IMR-90 (cell line): Measurements from ENCODE around the gene PABPN1. TPM values are rescaled to one million over a fixed set of nuclear protein-coding genes. Genes with fewer than 3 reads are reported as not detected.

Experiments used
- ATAC-seq: fragments of 200-7000 bp; cut with Tn5 transposase; 2 replicates; pipeline ENCODE4 v1.9.1; 2020; ENCODE audit warnings: low read depth, mild to moderate bottlenecking, moderate library complexity
- BruUV-seq: library from RNA; stranded (reverse); fragments of 400-500 nt; replicated peaks from 2 replicates; lab custom pipeline; 2021; lab: Mats Ljungman, UMichigan
- CTCF ChIA-PET: fragments of 300-600 bp; formaldehyde crosslinking; extraction: SDS; loops from one replicate; lab custom pipeline; 2021; ENCODE audit warnings: antibody characterized with exemption; lab: Yijun Ruan, JAX
- POLR2A ChIA-PET: fragments of 300-600 bp; sonication (Branson Sonifier 250); formaldehyde crosslinking; loops from one replicate; lab custom pipeline; 2022; ENCODE audit warnings: antibody characterized with exemption; ENCODE audit not compliant: unreplicated experiment; lab: Charles Lee
- DNase-seq: peaks from one replicate; pipeline ENCODE4 v3.0.0; 2013
- H2AFZ ChIP-seq: replicated peaks from 2 replicates; pipeline ENCODE3; 2013; ENCODE audit warnings: low read length, mild to moderate bottlenecking; ENCODE audit not compliant: poor library complexity
- H2AK5ac ChIP-seq: 2 replicates; pipeline ENCODE4 v1.6.1; 2013; ENCODE audit warnings: low read depth, low read length, inconsistent platforms
- H2AK9ac ChIP-seq: replicated peaks from 2 replicates; pipeline ENCODE3; 2013; ENCODE audit warnings: mild to moderate bottlenecking, low read depth, low read length, moderate library complexity; ENCODE audit not compliant: poor library complexity
- H2BK120ac ChIP-seq: 2 replicates; pipeline ENCODE4 v1.6.1; 2013; ENCODE audit warnings: low read depth, low read length, inconsistent platforms
- H2BK15ac ChIP-seq: 3 replicates; pipeline ENCODE4 v1.6.1; 2013; ENCODE audit warnings: low read depth, low read length, inconsistent platforms
- H2BK20ac ChIP-seq: 2 replicates; pipeline ENCODE4 v1.6.1; 2013; ENCODE audit warnings: low read depth, mild to moderate bottlenecking, inconsistent platforms, low read length, moderate library complexity
- H2BK5ac ChIP-seq: 2 replicates; pipeline ENCODE4 v1.6.1; 2013; ENCODE audit warnings: mild to moderate bottlenecking, low read depth, low read length, inconsistent platforms; ENCODE audit not compliant: poor library complexity, severe bottlenecking
- H3K14ac ChIP-seq: replicated peaks from 2 replicates; pipeline ENCODE4 v1.6.1; 2013; ENCODE audit warnings: low read depth, low read length, inconsistent platforms
- H3K18ac ChIP-seq: 2 replicates; pipeline ENCODE4 v1.6.1; 2013; ENCODE audit warnings: low read depth, low read length, control low read depth
- H3K23ac ChIP-seq: 2 replicates; pipeline ENCODE4 v1.6.1; 2013; ENCODE audit warnings: low read depth, low read length, inconsistent platforms
- H3K27ac ChIP-seq: 2 replicates; pipeline ENCODE4 v1.5.1; 2013; ENCODE audit warnings: mild to moderate bottlenecking, control low read depth, low read length; ENCODE audit not compliant: insufficient read depth
- H3K27me3 ChIP-seq: 2 replicates; pipeline ENCODE4 v1.6.1; 2013; ENCODE audit warnings: low read length; ENCODE audit not compliant: control insufficient read depth, insufficient read depth
- H3K36me3 ChIP-seq: 2 replicates; pipeline ENCODE4 v1.6.1; 2013; ENCODE audit warnings: low read length, mixed read lengths; ENCODE audit not compliant: control insufficient read depth, insufficient read depth
- H3K4ac ChIP-seq: 2 replicates; pipeline ENCODE4 v1.6.1; 2013; ENCODE audit warnings: low read depth, low read length, inconsistent platforms
- H3K4me1 ChIP-seq: 2 replicates; pipeline ENCODE4 v1.6.1; 2013; ENCODE audit warnings: low read length, mixed read lengths; ENCODE audit not compliant: control insufficient read depth, insufficient read depth
- H3K4me2 ChIP-seq: 2 replicates; pipeline ENCODE4 v1.6.1; 2013; ENCODE audit warnings: low read depth, mild to moderate bottlenecking, control low read depth, low read length, moderate library complexity
- H3K4me3 ChIP-seq: 2 replicates; pipeline ENCODE4 v1.5.1; 2013; ENCODE audit warnings: low read depth, mild to moderate bottlenecking, control low read depth, low read length, moderate library complexity; ENCODE audit not compliant: insufficient read depth
- H3K56ac ChIP-seq: 2 replicates; pipeline ENCODE4 v1.6.1; 2013; ENCODE audit warnings: low read length, inconsistent platforms; ENCODE audit not compliant: insufficient read depth; ENCODE audit errors: extremely low read depth
- H3K79me1 ChIP-seq, 2 experiments: 2 replicates each; pipeline ENCODE4 v1.6.1; 2013; ENCODE audit warnings: low read length in 2 of 2, inconsistent platforms in 1 of 2, low read depth in 1 of 2
- H3K9ac ChIP-seq: 2 replicates; pipeline ENCODE4 v1.6.1; 2013; ENCODE audit warnings: low read depth, low read length, control low read depth
- H3K9me1 ChIP-seq: 2 replicates; pipeline ENCODE4 v1.6.1; 2013; ENCODE audit warnings: low read length, inconsistent platforms; ENCODE audit not compliant: insufficient read depth
- H3K9me3 ChIP-seq: 2 replicates; pipeline ENCODE4 v1.6.1; 2013; ENCODE audit warnings: low read length; ENCODE audit not compliant: control insufficient read depth, insufficient read depth
- H4K20me1 ChIP-seq: 2 replicates; pipeline ENCODE4 v1.6.1; 2013; ENCODE audit warnings: low read length, inconsistent platforms; ENCODE audit not compliant: insufficient read depth
- H4K5ac ChIP-seq: 2 replicates; pipeline ENCODE4 v1.6.1; 2013; ENCODE audit warnings: mild to moderate bottlenecking, low read depth, low read length, control low read depth
- H4K8ac ChIP-seq, 2 experiments: 2 replicates each; pipeline ENCODE4 v1.6.1; 2013; ENCODE audit warnings: low read depth in 2 of 2, low read length in 2 of 2, control low read depth in 1 of 2, inconsistent platforms in 1 of 2
- H4K91ac ChIP-seq: 2 replicates; pipeline ENCODE4 v1.6.1; 2013; ENCODE audit warnings: low read depth, low read length, inconsistent platforms; ENCODE audit not compliant: insufficient read depth
- MAFK ChIP-seq: IDR thresholded peaks from 2 replicates; pipeline ENCODE4 v1.6.1; 2012; ENCODE audit warnings: low read depth, low read length, improper control_type of control experiment
- NFE2L2 ChIP-seq: fragments of 150-350 bp; IDR thresholded peaks from 2 replicates; pipeline ENCODE4 v1.6.1; 2016; ENCODE audit warnings: low read depth, mild to moderate bottlenecking, low read length
- RCOR1 ChIP-seq: IDR thresholded peaks from 2 replicates; pipeline ENCODE4 v1.6.1; 2012; ENCODE audit warnings: mild to moderate bottlenecking, low read length, improper control_type of control experiment; ENCODE audit not compliant: insufficient replicate concordance
- RFX5 ChIP-seq: IDR thresholded peaks from 2 replicates; pipeline ENCODE4 v1.8.0; 2012; ENCODE audit warnings: low read depth, mild to moderate bottlenecking, low read length, moderate library complexity
- WGBS, 2 experiments: methylation state at CpG; one replicate each; pipeline versions ENCODE4 v1.1.5 to v1.1.7; 2013; ENCODE audit warnings: missing lambda C conversion rate in 2 of 2; ENCODE audit not compliant: insufficient read length in 1 of 2; ENCODE audit errors: extremely low coverage in 2 of 2; 5-methylcytosine and 5-hydroxymethylcytosine counted together
- dilution Hi-C: fragments of 300-500 bp; cut with HindIII; formaldehyde crosslinking; loops from one replicate; pipeline ENCODE4 v1.14.3; 2018; ENCODE audit warnings: low sequenced_read_pairs; ENCODE audit not compliant: unreplicated experiment
- in situ Hi-C: fragments of 300-500 bp; cut with MboI; formaldehyde crosslinking; loops from 3 replicates; pipeline ENCODE4 v1.14.3; 2019; ENCODE audit warnings: low sequenced_read_pairs, inconsistent platforms, mixed read lengths
- intact Hi-C: fragments of 100-400 bp; cut with micrococcal nuclease; formaldehyde crosslinking; loops from 2 replicates; pipeline ENCODE4 v1.10.0; 2022
- polyA plus RNA-seq, 3 experiments: library from polyadenylated mRNA; depleted of rRNA; stranded (reverse); fragments of >200 nt; gene quantifications; 2 replicates each; pipeline ENCODE4 v1.2.3, GENCODE V29; 2012; ENCODE audit warnings: low replicate concordance in 1 of 3
- total RNA-seq: library from RNA; depleted of rRNA; stranded (reverse); fragments of >200 nt; gene quantifications from 2 replicates; pipeline ENCODE4 v1.2.3, GENCODE V29; 2012

The PABPN1 gene
- total and polyA plus RNA-seq, 2 of the 4 experiments (the other 2 are of a cell fraction), result 104 to 211 TPM

GRCh38 chr14:23307146-23307530, 14.1 kb upstream of the PABPN1 start:
- no peak for TF ChIP-seq NFE2L2
- TF ChIP-seq RFX5, result no peak
- TF ChIP-seq RCOR1, result no peak
- no peak for TF ChIP-seq MAFK
- H4K5ac ChIP-seq, result peak overlapping the region; percentile 59
- peak overlapping the region; percentile 86 for H2BK5ac ChIP-seq
- WGBS, 2 experiments, result no CpG with 5 or more reads among the region's 5 CpGs
- no TSS peak for BruUV-seq
- POLR2A ChIA-PET, result interaction anchor here (0.5 to 1.2 kb wide), 5 partner anchors 14 to 818 kb away, joined by 3 to 9 read pairs (median 3); partner anchors contain the start of gene PABPN1
- H3K9me3 ChIP-seq, result no peaks in the 10 kb centered on the region
- ATAC-seq, result no peak
- peak overlapping the region; percentile 87 for H3K4me2 ChIP-seq
- H3K14ac ChIP-seq, result peak overlapping the region; percentile 90
- H3K9me1 ChIP-seq, result peaks cover 20% of the 10 kb centered on the region; the same call in 1 of the 2 replicates
- H4K91ac ChIP-seq, result peak overlapping the region; percentile 81
- H3K9ac ChIP-seq, result peak overlapping the region; percentile 92
- peak overlapping the region; percentile 1; the same call in 1 of the 2 replicates for H2BK120ac ChIP-seq
- peaks cover 33% of the 10 kb centered on the region for H3K36me3 ChIP-seq
- peak overlapping the region; percentile 90 to 97 for H4K8ac ChIP-seq
- no peak overlapping the region for H2BK15ac ChIP-seq
- no peaks in the 10 kb centered on the region for H3K27me3 ChIP-seq
- H3K18ac ChIP-seq, result peak overlapping the region; percentile 45; the same call in 1 of the 2 replicates
- H2AFZ ChIP-seq, result peak overlapping the region; percentile 83
- no peak for DNase-seq
- H3K4ac ChIP-seq, result peak overlapping the region; percentile 83
- H2AK5ac ChIP-seq, result peak overlapping the region; percentile 62
- peaks cover 35% of the 10 kb centered on the region for H4K20me1 ChIP-seq
- peak overlapping the region; percentile 95 for H3K27ac ChIP-seq
- intact Hi-C loops, result loop anchor here (10.0 kb wide), 1 partner anchor 752 kb away; no protein-coding TSS in a partner anchor
- H3K79me1 ChIP-seq, result peaks cover 20 to 57% of the 10 kb centered on the region in 2 experiments
- peak overlapping the region; percentile 61; the same call in 1 of the 2 replicates for H3K23ac ChIP-seq
- H2BK20ac ChIP-seq, result no peak overlapping the region
- in situ Hi-C loops, result loop anchor here (10.0 to 25.0 kb wide), 4 partner anchors 192 to 1130 kb away; partner anchors contain the start of genes CBLN3, CEBPE, EMC9 and FITM1
- H3K4me3 ChIP-seq, result peak overlapping the region; percentile 87
- CTCF ChIA-PET, result interaction anchor here (1.2 kb wide), 1 partner anchor 187 kb away, joined by 4 read pairs; no protein-coding TSS in a partner anchor
- dilution Hi-C loops, result no loop called here
- peaks cover 19% of the 10 kb centered on the region for H3K4me1 ChIP-seq
- peak overlapping the region; percentile 81 for H3K56ac ChIP-seq
- peak overlapping the region; percentile 91 for H2AK9ac ChIP-seq
